ENCODE data around the gene FARSB. TPM values are rescaled to one million over a fixed set of nuclear protein-coding genes. Genes with fewer than 3 reads are reported as not detected.

The FARSB gene
- total RNA-seq, 6 experiments from 2014 or later, result 6.2 to 14.2 (median 9.0) TPM

GRCh38 chr2:222523783-222524544 is 131.9 kb downstream of the FARSB start:
- DNase-seq, result no peak
- intact Hi-C loops (cut with DNase I), result no loop called here
- Histone ChIP-seq H3K27ac (no peak overlapping the region), H3K4me3 (no peak overlapping the region), H3K36me3 (no peaks in the 10 kb centered on the region), H3K27me3 (no peaks in the 10 kb centered on the region), H3K9me3 (no peaks in the 10 kb centered on the region), H3K4me1 (no peaks in the 10 kb centered on the region)
- 53% methylated on average over 3 of the region's 4 CpGs for WGBS (ENCODE audit: insufficient coverage, low coverage, low lambda C conversion rate, missing lambda C conversion rate)
- TF ChIP-seq CTCF (IDR thresholded peaks at IDR 0.05) (no peak), POLR2A (IDR thresholded peaks at IDR 0.05) (no peak)
- ATAC-seq, result no peak

GRCh38 chr2:222522082-222522481 is 133.8 kb downstream of the FARSB start:
- ATAC-seq (no peak), DNase-seq (no peak)
- 20% methylated on average over 1 of the region's 1 CpG for WGBS (ENCODE audit: insufficient coverage, low coverage, low lambda C conversion rate, missing lambda C conversion rate)
- Histone ChIP-seq H3K4me3 (no peak overlapping the region), H3K27me3 (no peaks in the 10 kb centered on the region), H3K27ac (no peak overlapping the region), H3K9me3 (no peaks in the 10 kb centered on the region), H3K4me1 (no peaks in the 10 kb centered on the region), H3K36me3 (no peaks in the 10 kb centered on the region)
- intact Hi-C loops (cut with DNase I), result no loop called here
- TF ChIP-seq CTCF (IDR thresholded peaks at IDR 0.05), result no peak
- TF ChIP-seq POLR2A (IDR thresholded peaks at IDR 0.05), result no peak

GRCh38 chr2:222521099-222521498 is 134.8 kb downstream of the FARSB start:
- intact Hi-C loops (cut with DNase I), result no loop called here
- TF ChIP-seq POLR2A (IDR thresholded peaks at IDR 0.05), result no peak
- TF ChIP-seq CTCF (IDR thresholded peaks at IDR 0.05), result no peak
- DNase-seq, result no peak
- ATAC-seq, result no peak
- no peak overlapping the region for H3K27ac ChIP-seq
- H3K4me3 ChIP-seq, result no peak overlapping the region
- H3K4me1 ChIP-seq, result no peaks in the 10 kb centered on the region
- no peaks in the 10 kb centered on the region for H3K27me3 ChIP-seq
- WGBS (ENCODE audit: insufficient coverage, low coverage, low lambda C conversion rate, missing lambda C conversion rate), result 29% methylated on average over 3 of the region's 3 CpGs
- no peaks in the 10 kb centered on the region for H3K36me3 ChIP-seq
- H3K9me3 ChIP-seq, result no peaks in the 10 kb centered on the region

Other genes starting within 250 kb of the FARSB start
- under 1 TPM; 0.14 to 0.25 (median 0.18) TPM for gene SGPP2, start 231.5 kb downstream of the FARSB start, total RNA-seq
- 1 to 10 TPM in 4 of 6 experiments, under 1 TPM in 2; 0.50 to 8.1 (median 3.4) TPM for gene MOGAT1, start 15.6 kb upstream of the FARSB start, total RNA-seq
- gene ACSL3, start 204.9 kb upstream of the FARSB start, total RNA-seq, result 10 to 100 TPM; 31.1 to 73.0 (median 49.9) TPM